Ovary (tissue), 9 donors: ENCODE results near the gene MACROH2A1. TPM values are rescaled to one million over a fixed set of nuclear protein-coding genes. Genes with fewer than 3 reads are reported as not detected.

ENCODE experiments used
- DNase-seq, 5 donors: peaks; one replicate each; pipeline ENCODE4 v3.0.0-alpha.2; 2019 to 2020
- H3K27ac ChIP-seq, 2 donors: fragments of 200-600 bp; one replicate each; pipeline versions ENCODE4 v1.5.1 to v1.8.0; 2019 to 2022
- H3K27me3 ChIP-seq: fragments of 200-600 bp; one replicate; pipeline ENCODE4 v1.8.0; 2022
- H3K36me3 ChIP-seq: fragments of 200-600 bp; sonication (generic); one replicate; pipeline ENCODE4 v1.5.1; 2019
- H3K4me1 ChIP-seq: one replicate; pipeline ENCODE4 v1.8.1; 2013; ENCODE audit warnings: mild to moderate bottlenecking, moderate library complexity; ENCODE audit not compliant: insufficient read depth
- H3K4me3 ChIP-seq: fragments of 200-600 bp; sonication (generic); one replicate; pipeline ENCODE4 v1.5.1; 2017
- H3K9me3 ChIP-seq, 2 donors: fragments of 200-600 bp in 1 of 2; sonication (generic) in 1 of 2; one replicate each; pipeline versions ENCODE4 v1.5.1 to v1.8.1; 2013 to 2019; ENCODE audit warnings: mild to moderate bottlenecking in 1 of 2, moderate library complexity in 1 of 2
- EP300 ChIP-seq: sonication (generic); formaldehyde crosslinking; IDR thresholded peaks from one replicate; pipeline ENCODE4 v1.6.1; 2017; ENCODE audit warnings: antibody characterized with exemption
- POLR2A ChIP-seq: fragments of 450-650 bp; IDR thresholded peaks from one replicate; pipeline ENCODE4 v1.6.1; 2017; ENCODE audit warnings: antibody characterized with exemption, mild to moderate bottlenecking, moderate library complexity
- WGBS, 3 donors: extraction: QIAGEN DNeasy Blood & Tissue Kit in 1 of 3; methylation state at CpG; one replicate each; pipeline versions ENCODE4 v1.1.5 to v1.1.7; 2013 to 2017; 5-methylcytosine and 5-hydroxymethylcytosine counted together
- intact Hi-C, 4 donors: fragments of 100-400 bp; cut with DNase I; formaldehyde crosslinking; loops; one replicate each; pipeline versions ENCODE4 v1.11.0 to v1.15.1; 2022 to 2023
- polyA plus RNA-seq, 2 donors: library from polyadenylated mRNA; stranded (reverse); fragments of 200-250 nt in 1 of 2; fragments of 350-450 nt in 1 of 2; fragmentation: Illumina TruSeq in 1 of 2; extraction: RNeasy Lipid Tissue Mini Kit (QIAGEN cat#74804) in 1 of 2; gene quantifications; one replicate each; pipeline ENCODE4 v1.2.3, GENCODE V29; 2013 to 2014
- total RNA-seq, 7 donors: library from RNA; depleted of rRNA in 2 of 7; stranded (reverse); fragments of >200 nt in 2 of 7; fragmentation: NEBNext Ultra II Directional in 3 of 7; extraction: Animal tissue kit (Norgen Biotek cat#: 25700) in 3 of 7; gene quantifications; one replicate each; pipeline versions ENCODE4 v1.1.0 to v1.2.4, GENCODE V29; 2016 to 2023
- TF ChIP-seq, protein P1 (sequence below), 3 donors: fragments of 450-650 bp in 2 of 3; fragments of 200-600 bp in 1 of 3; IDR thresholded peaks; one replicate each; pipeline versions ENCODE4 v1.5.1 to v1.8.0; 2016 to 2022; ENCODE audit warnings: antibody characterized with exemption in 3 of 3, mild to moderate bottlenecking in 1 of 3
- donor health status: DM: no; HTN: no; CAD: no; lungs with moderate emphysema.
- donor health status: DM: no; HTN: no; CAD: no.
- donor health status: Bipolar disorder and iron deficiency.
- donor health status: DM: yes; HTN: yes; CAD: no.
- donor health status: DM: no; HTN: no; CAD: no.
- donor health status: DM: yes; HTN: yes; CAD: no.

The MACROH2A1 gene
- total and polyA plus RNA-seq, 9 donors: 71.7 to 157 (median 102) TPM

DNA sequence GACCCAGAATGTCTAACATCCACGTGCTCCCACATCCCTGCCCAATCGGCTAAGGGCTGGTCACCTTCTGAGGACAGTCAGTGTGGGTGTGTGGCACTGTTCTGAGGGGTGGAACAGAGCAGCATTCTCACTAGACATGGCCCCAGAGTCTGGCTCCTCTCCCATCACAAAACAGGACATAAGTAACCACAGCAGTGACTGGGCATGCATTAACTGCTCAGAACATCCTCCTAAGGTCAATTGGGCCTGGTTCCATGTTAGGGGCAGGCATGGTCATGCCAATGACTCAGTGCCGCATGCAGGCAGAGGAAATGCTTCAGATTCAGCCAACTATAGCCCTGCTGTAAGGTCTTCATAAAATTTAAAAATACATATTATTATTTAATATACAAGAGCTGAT is 12.9 kb downstream of the MACROH2A1 start:
- H3K4me1 ChIP-seq: peaks cover 8% of the 10 kb centered on the region
- no peak overlapping the region for H3K4me3 ChIP-seq
- no peaks in the 10 kb centered on the region for H3K36me3 ChIP-seq
- no peak for TF ChIP-seq EP300
- TF ChIP-seq, protein P1, sequence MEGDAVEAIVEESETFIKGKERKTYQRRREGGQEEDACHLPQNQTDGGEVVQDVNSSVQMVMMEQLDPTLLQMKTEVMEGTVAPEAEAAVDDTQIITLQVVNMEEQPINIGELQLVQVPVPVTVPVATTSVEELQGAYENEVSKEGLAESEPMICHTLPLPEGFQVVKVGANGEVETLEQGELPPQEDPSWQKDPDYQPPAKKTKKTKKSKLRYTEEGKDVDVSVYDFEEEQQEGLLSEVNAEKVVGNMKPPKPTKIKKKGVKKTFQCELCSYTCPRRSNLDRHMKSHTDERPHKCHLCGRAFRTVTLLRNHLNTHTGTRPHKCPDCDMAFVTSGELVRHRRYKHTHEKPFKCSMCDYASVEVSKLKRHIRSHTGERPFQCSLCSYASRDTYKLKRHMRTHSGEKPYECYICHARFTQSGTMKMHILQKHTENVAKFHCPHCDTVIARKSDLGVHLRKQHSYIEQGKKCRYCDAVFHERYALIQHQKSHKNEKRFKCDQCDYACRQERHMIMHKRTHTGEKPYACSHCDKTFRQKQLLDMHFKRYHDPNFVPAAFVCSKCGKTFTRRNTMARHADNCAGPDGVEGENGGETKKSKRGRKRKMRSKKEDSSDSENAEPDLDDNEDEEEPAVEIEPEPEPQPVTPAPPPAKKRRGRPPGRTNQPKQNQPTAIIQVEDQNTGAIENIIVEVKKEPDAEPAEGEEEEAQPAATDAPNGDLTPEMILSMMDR (IDR thresholded peaks at IDR 0.05): no peak
- TF ChIP-seq POLR2A: no peak
- H3K27ac ChIP-seq: no peak overlapping the region
- no peaks in the 10 kb centered on the region for H3K9me3 ChIP-seq
- 94 to 98% (median 98%) methylated on average over 3 of the region's 3 CpGs for WGBS, 3 donors
- intact Hi-C loops: no loop called here
- no peaks in the 10 kb centered on the region for H3K27me3 ChIP-seq
- DNase-seq: no peak

DNA sequence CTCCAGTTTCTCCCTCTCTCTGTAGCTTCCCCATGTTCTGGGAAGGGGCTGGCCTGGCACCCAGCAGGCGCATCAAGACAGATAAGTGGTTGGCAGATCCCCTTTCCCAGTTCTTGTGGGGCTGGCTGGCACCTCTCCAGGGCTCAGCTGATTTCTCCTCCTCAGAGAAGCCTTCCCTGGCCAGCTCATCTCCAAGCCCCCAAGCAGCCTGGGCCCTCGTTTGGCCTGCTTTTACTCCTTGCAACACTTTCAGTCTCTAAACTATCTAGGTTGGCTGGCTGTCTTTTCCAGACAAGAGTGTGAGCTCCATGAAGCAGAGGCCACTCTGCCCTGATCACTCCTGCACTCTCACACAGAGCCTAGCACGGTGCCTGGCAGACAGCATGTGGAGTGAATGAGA is 13.5 kb downstream of the MACROH2A1 start:
- Histone ChIP-seq H3K27me3 (no peaks in the 10 kb centered on the region), H3K36me3 (no peaks in the 10 kb centered on the region), H3K27ac (no peak overlapping the region), H3K9me3 (no peaks in the 10 kb centered on the region), H3K4me3 (no peak overlapping the region), H3K4me1 (peaks cover 8% of the 10 kb centered on the region)
- intact Hi-C loops: no loop called here
- DNase-seq: no peak
- TF ChIP-seq, protein P1 (IDR thresholded peaks at IDR 0.05): no peak
- TF ChIP-seq POLR2A (no peak), EP300 (no peak)
- 78 to 89% (median 89%) methylated on average over 3 of the region's 3 CpGs for WGBS, 3 donors

- Histone ChIP-seq H3K36me3 (no peaks in the 10 kb centered on the region), H3K9me3 (no peaks in the 10 kb centered on the region), H3K27me3 (no peaks in the 10 kb centered on the region), H3K4me1 (peaks cover 8% of the 10 kb centered on the region), H3K27ac (no peak overlapping the region), H3K4me3 (no peak overlapping the region)
- TF ChIP-seq POLR2A: no peak
- intact Hi-C loops: no loop called here
- DNase-seq: no peak
Measured at GRCh38 chr5:135384898-135385297, 14.1 kb downstream of the MACROH2A1 start.

- Histone ChIP-seq H3K27ac (no peak overlapping the region), H3K27me3 (no peaks in the 10 kb centered on the region), H3K4me3 (no peak overlapping the region), H3K9me3 (no peaks in the 10 kb centered on the region), H3K4me1 (peaks cover 8% of the 10 kb centered on the region), H3K36me3 (no peaks in the 10 kb centered on the region)
- no peak for TF ChIP-seq POLR2A
- intact Hi-C loops: no loop called here
- DNase-seq: no peak
- 80 to 81% (median 80%) methylated on average over 3 of the region's 3 CpGs for WGBS, 3 donors
Measured at GRCh38 chr5:135383803-135384495, 15.1 kb downstream of the MACROH2A1 start.

DNA sequence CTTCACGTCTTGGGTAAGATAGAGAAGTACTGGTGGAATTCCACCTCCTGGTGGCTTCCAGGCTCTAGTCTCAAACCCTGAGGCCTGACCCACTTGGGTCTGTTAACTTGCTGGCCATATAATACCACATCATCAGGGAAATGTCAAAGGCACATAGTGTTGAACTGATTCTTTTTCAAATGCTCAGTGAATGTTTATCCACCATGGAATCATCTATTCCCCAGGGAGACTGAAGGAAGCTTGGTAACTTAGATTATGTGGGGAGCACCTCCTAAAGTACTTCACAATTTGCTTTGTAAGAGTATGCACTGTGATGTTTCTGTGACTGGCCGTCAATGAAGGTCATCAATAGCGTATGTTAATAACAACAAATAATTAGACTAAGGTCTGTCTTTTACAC is 16.1 kb downstream of the MACROH2A1 start:
- no peak overlapping the region for H3K4me3 ChIP-seq
- no peaks in the 10 kb centered on the region for H3K27me3 ChIP-seq
- H3K27ac ChIP-seq: no peak overlapping the region
- TF ChIP-seq, protein P1 (IDR thresholded peaks at IDR 0.05): no peak
- TF ChIP-seq POLR2A: no peak
- no peak for TF ChIP-seq EP300
- H3K9me3 ChIP-seq: no peaks in the 10 kb centered on the region
- intact Hi-C loops: no loop called here
- 86 to 90% (median 89%) methylated on average over 3 of the region's 3 CpGs for WGBS, 3 donors
- no peak for DNase-seq
- no peaks in the 10 kb centered on the region for H3K36me3 ChIP-seq
- peaks cover 8% of the 10 kb centered on the region for H3K4me1 ChIP-seq
